HEK293 (cell line): ENCODE data around the gene IMP3.
A peak's percentile ranks its signal among the peaks of the same experiment; 100 is the strongest.

Experiments
- CTCF ChIA-PET: fragments of 350-600 bp; formaldehyde crosslinking; extraction: SDS; loops from one replicate; lab custom pipeline; 2021; ENCODE audit warnings: antibody characterized with exemption; lab: Yijun Ruan, JAX
- POLR2A ChIA-PET: fragments of 300-600 bp; formaldehyde crosslinking; extraction: SDS; loops from one replicate; lab custom pipeline; 2020; ENCODE audit warnings: antibody characterized with exemption, inconsistent platforms; lab: Yijun Ruan, JAX
- H3K27ac ChIP-seq: fragments of 200-500 bp; sonication (Bioruptor generic); 2 replicates; pipeline ENCODE4 v1.5.1; 2014; ENCODE audit warnings: low read depth, low read length, control low read depth, inconsistent platforms; ENCODE audit errors: extremely low read depth
- H3K36me3 ChIP-seq, 2 experiments: fragments of 200-500 bp in 1 of 2; sonication (Bioruptor generic) in 1 of 2; 1 replicate in 1 of 2; 2 replicates in 1 of 2; pipeline ENCODE4 v1.5.1; 2014 to 2017; ENCODE audit warnings: inconsistent platforms in 2 of 2, low read length in 2 of 2; ENCODE audit not compliant: control insufficient read depth in 2 of 2, insufficient read depth in 1 of 2
- H3K4me1 ChIP-seq: fragments of 200-500 bp; sonication (Bioruptor generic); 2 replicates; pipeline ENCODE4 v1.5.1; 2014; ENCODE audit warnings: mild to moderate bottlenecking, low read length, inconsistent platforms; ENCODE audit not compliant: control insufficient read depth, insufficient read depth
- H3K4me3 ChIP-seq: 2 replicates; pipeline ENCODE4 v1.5.1; 2011; ENCODE audit warnings: low read depth, mild to moderate bottlenecking, control low read depth, low read length, moderate library complexity
- H3K9me3 ChIP-seq: fragments of 200-500 bp; sonication (Bioruptor generic); 2 replicates; pipeline ENCODE4 v1.5.1; 2014; ENCODE audit warnings: low read depth, low read length, inconsistent platforms; ENCODE audit not compliant: control insufficient read depth, insufficient read depth
- BCL11A ChIP-seq: fragments of 450-650 bp; formaldehyde crosslinking; IDR thresholded peaks from 2 replicates; pipeline ENCODE4 v1.5.1; 2016; ENCODE audit warnings: low read depth, missing biosample characterization, missing genetic modification characterization
- GFI1B ChIP-seq: fragments of 450-650 bp; formaldehyde crosslinking; IDR thresholded peaks from 2 replicates; pipeline ENCODE4 v1.5.1; 2016; ENCODE audit warnings: missing biosample characterization, missing genetic modification characterization
- OVOL3 ChIP-seq: fragments of 450-650 bp; formaldehyde crosslinking; IDR thresholded peaks from 2 replicates; pipeline ENCODE4 v1.5.1; 2016; ENCODE audit warnings: missing biosample characterization, missing genetic modification characterization
- RBAK ChIP-seq: fragments of 450-650 bp; formaldehyde crosslinking; IDR thresholded peaks from 2 replicates; pipeline ENCODE4 v1.5.1; 2016; ENCODE audit warnings: missing biosample characterization, missing genetic modification characterization
- SALL2 ChIP-seq: fragments of 450-650 bp; formaldehyde crosslinking; IDR thresholded peaks from 2 replicates; pipeline ENCODE4 v1.5.0; 2017; ENCODE audit warnings: missing biosample characterization, mild to moderate bottlenecking, missing genetic modification characterization, borderline replicate concordance
- SCRT1 ChIP-seq: fragments of 450-650 bp; formaldehyde crosslinking; IDR thresholded peaks from 2 replicates; pipeline ENCODE4 v1.5.1; 2016; ENCODE audit warnings: missing biosample characterization, missing genetic modification characterization, borderline replicate concordance
- SP3 ChIP-seq: fragments of 450-650 bp; formaldehyde crosslinking; IDR thresholded peaks from 2 replicates; pipeline ENCODE4 v1.5.1; 2016; ENCODE audit warnings: missing biosample characterization, missing genetic modification characterization
- TCF7L2 ChIP-seq: IDR thresholded peaks from 2 replicates; pipeline ENCODE4 v1.6.1; 2011; ENCODE audit warnings: low read depth, mild to moderate bottlenecking, inconsistent platforms, low read length, moderate library complexity, borderline replicate concordance
- ZBTB48 ChIP-seq: fragments of 450-650 bp; formaldehyde crosslinking; IDR thresholded peaks from 2 replicates; pipeline ENCODE4 v1.5.1; 2016; ENCODE audit warnings: missing biosample characterization, missing genetic modification characterization
- ZNF155 ChIP-seq: fragments of 450-650 bp; formaldehyde crosslinking; IDR thresholded peaks from 2 replicates; pipeline ENCODE4 v1.5.1; 2016; ENCODE audit warnings: missing biosample characterization, missing genetic modification characterization
- ZNF175 ChIP-seq: fragments of 450-650 bp; formaldehyde crosslinking; IDR thresholded peaks from 2 replicates; pipeline ENCODE4 v1.5.1; 2016; ENCODE audit warnings: missing biosample characterization, missing genetic modification characterization
- ZNF19 ChIP-seq: fragments of 450-650 bp; formaldehyde crosslinking; IDR thresholded peaks from 2 replicates; pipeline ENCODE4; 2016; ENCODE audit warnings: missing biosample characterization, missing genetic modification characterization, low read depth
- ZNF24 ChIP-seq: fragments of 450-650 bp; formaldehyde crosslinking; IDR thresholded peaks from 2 replicates; pipeline ENCODE4 v1.5.1; 2016; ENCODE audit warnings: missing biosample characterization, missing genetic modification characterization
- ZNF248 ChIP-seq: fragments of 450-650 bp; formaldehyde crosslinking; IDR thresholded peaks from 2 replicates; pipeline ENCODE4 v1.5.1; 2017; ENCODE audit warnings: missing biosample characterization, missing genetic modification characterization
- ZNF335 ChIP-seq: fragments of 450-650 bp; formaldehyde crosslinking; conservative IDR thresholded peaks from 2 replicates; pipeline ENCODE4 v1.5.1; 2016; ENCODE audit warnings: missing biosample characterization, missing genetic modification characterization
- ZNF423 ChIP-seq: fragments of 450-650 bp; formaldehyde crosslinking; IDR thresholded peaks from 2 replicates; pipeline ENCODE4 v1.5.1; 2016; ENCODE audit warnings: missing biosample characterization, missing genetic modification characterization
- ZNF621 ChIP-seq: fragments of 450-650 bp; formaldehyde crosslinking; IDR thresholded peaks from 2 replicates; pipeline ENCODE4 v1.5.1; 2017; ENCODE audit warnings: missing biosample characterization, missing genetic modification characterization
- ZNF629 ChIP-seq: fragments of 450-650 bp; formaldehyde crosslinking; IDR thresholded peaks from 2 replicates; pipeline ENCODE4 v1.5.1; 2017; ENCODE audit warnings: missing biosample characterization, missing genetic modification characterization
- ZNF664 ChIP-seq: fragments of 450-650 bp; formaldehyde crosslinking; IDR thresholded peaks from 2 replicates; pipeline ENCODE4 v1.5.1; 2016; ENCODE audit warnings: missing biosample characterization, missing genetic modification characterization
- ZNF677 ChIP-seq: fragments of 450-650 bp; IDR thresholded peaks from 2 replicates; pipeline ENCODE4 v1.5.0; 2018; ENCODE audit warnings: missing biosample characterization, mild to moderate bottlenecking, missing genetic modification characterization, moderate library complexity
- ZNF777 ChIP-seq: fragments of 450-650 bp; formaldehyde crosslinking; IDR thresholded peaks from 2 replicates; pipeline ENCODE4 v1.5.1; 2017; ENCODE audit warnings: missing biosample characterization, missing genetic modification characterization, borderline replicate concordance
- ZNF785 ChIP-seq: fragments of 450-650 bp; formaldehyde crosslinking; IDR thresholded peaks from 2 replicates; pipeline ENCODE4 v1.5.1; 2016; ENCODE audit warnings: missing biosample characterization, missing genetic modification characterization
- ZNF837 ChIP-seq: fragments of 450-650 bp; formaldehyde crosslinking; IDR thresholded peaks from 2 replicates; pipeline ENCODE4 v1.5.1; 2016; ENCODE audit warnings: missing biosample characterization, missing genetic modification characterization
- TF ChIP-seq, protein P1 (sequence below): fragments of 450-650 bp; formaldehyde crosslinking; IDR thresholded peaks from 2 replicates; pipeline ENCODE4 v1.5.1; 2016; ENCODE audit warnings: missing biosample characterization, missing genetic modification characterization
- TF ChIP-seq, protein P2 (sequence below): fragments of 450-650 bp; formaldehyde crosslinking; IDR thresholded peaks from 2 replicates; pipeline ENCODE4 v1.5.1; 2016; ENCODE audit warnings: missing biosample characterization, missing genetic modification characterization
- TF ChIP-seq, protein P3 (sequence below): sonication (generic); formaldehyde crosslinking; IDR thresholded peaks from 2 replicates; pipeline ENCODE4 v1.8.1; 2022; ENCODE audit warnings: mild to moderate bottlenecking, moderate library complexity, missing genetic modification reagents
- TF ChIP-seq, protein P4 (sequence below): fragments of 450-650 bp; formaldehyde crosslinking; IDR thresholded peaks from 2 replicates; pipeline ENCODE4 v1.5.1; 2016; ENCODE audit warnings: missing biosample characterization, missing genetic modification characterization
- TF ChIP-seq, protein P5 (sequence below): fragments of 450-650 bp; formaldehyde crosslinking; IDR thresholded peaks from 2 replicates; pipeline ENCODE4 v1.5.1; 2017; ENCODE audit warnings: missing biosample characterization, missing genetic modification characterization

The IMP3 gene

DNA sequence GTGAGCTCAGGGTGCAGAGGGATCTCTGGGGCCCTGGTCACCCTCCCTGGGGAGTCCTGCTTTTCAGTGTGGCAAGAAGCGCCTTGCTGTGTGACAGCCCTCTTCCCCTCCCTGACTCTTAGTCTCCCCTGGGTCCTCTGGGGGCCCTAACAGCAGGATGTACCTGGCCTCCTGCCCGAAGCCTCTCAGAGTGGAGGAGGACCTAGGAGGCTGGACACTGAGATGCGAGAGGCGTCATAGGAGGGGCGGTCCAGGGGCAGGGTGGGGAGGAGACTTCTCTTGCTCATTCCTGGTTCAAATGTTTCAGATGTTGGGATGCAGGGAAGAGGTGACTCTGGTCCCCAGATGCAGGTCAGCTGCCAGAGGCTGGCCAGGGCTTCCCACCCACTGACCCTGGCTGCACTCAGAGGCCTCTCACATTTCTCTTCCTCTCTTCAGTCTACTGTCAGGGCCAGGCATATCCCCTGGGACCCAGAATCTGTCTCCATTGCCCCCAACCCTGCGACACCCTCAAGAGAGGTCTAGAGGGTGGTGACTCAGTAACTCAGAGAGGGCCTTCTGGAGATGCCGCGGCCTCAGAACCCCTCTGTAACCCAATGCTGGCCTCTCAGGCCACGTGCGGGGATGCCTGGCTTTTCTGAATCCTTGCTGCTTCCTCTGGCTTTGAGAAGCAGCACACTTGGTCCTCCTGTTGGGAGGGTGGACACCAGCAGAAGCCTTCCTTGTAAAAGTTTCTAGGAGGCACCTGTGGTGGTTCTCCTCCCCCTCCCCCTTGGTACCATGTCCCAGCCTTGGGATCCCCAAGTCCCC lies 33.6 kb upstream of the IMP3 start (continued):
- TF ChIP-seq TCF7L2: no peak
- TF ChIP-seq ZNF19 (tag by site-specific recombination): no peak
- no peak for TF ChIP-seq RBAK (tag by site-specific recombination)

DNA sequence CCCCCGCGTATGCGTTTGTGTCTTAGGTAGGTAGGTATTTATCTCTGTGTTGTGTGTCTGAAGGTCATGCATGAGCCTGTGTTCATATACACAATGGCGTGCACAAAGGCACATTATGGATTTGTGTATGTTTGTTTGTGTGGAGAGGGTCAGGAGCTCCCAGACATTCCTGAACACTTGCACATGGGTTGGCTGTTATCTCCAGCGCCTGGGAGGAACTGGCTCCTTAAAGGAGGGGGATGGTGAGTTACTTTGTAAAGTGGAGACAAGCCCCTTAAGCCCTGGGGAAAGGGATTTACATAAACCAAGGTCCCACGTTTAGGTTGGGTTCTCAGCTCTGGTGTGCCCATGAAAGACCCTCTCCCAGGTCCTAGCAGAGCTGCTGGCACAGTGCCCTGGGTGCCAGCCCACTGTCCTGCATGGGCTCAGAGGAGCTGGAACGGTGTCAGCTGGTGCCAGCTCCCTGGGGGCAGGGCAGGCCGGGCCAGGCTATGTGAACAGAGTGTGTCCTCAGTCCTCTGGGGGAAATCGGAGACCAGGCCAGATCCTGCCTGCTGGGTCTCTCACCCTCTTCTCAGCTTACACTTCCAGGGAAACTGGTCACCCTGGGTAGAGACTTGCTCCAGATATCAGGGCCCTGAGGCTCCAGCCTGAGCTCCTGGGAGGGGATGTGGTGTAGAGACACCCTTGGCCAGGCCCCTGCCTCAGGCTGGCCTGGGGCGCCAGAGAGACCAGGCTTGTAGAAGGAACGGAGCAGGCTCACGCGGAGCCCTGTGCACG lies 32.8 kb upstream of the IMP3 start:
- ChIA-PET CTCF (interaction anchor here (0.6 to 2.2 kb wide), 9 partner anchors 9 to 304 kb away, joined by 3 to 19 read pairs (median 4); partner anchors contain the start of genes IMP3, MAN2C1 and SNX33), POLR2A (interaction anchor here (0.6 to 3.7 kb wide), 10 partner anchors 10 to 650 kb away, joined by 3 to 36 read pairs (median 8); partner anchors contain the start of genes IMP3, MAN2C1, PPCDC and SIN3A)
- Histone ChIP-seq H3K27ac (peak overlapping the region; percentile 36; the same call in 1 of the 2 replicates), H3K4me1 (peaks cover 10% of the 10 kb centered on the region), H3K9me3 (no peaks in the 10 kb centered on the region), H3K4me3 (no peak overlapping the region), H3K36me3 (no peaks in the 10 kb centered on the region)
- no peak for TF ChIP-seq ZNF155 (tag by site-specific recombination)
- TF ChIP-seq ZNF335 (tag by site-specific recombination): peak; percentile 60
- TF ChIP-seq ZNF677: no peak
- TF ChIP-seq, protein P1, sequence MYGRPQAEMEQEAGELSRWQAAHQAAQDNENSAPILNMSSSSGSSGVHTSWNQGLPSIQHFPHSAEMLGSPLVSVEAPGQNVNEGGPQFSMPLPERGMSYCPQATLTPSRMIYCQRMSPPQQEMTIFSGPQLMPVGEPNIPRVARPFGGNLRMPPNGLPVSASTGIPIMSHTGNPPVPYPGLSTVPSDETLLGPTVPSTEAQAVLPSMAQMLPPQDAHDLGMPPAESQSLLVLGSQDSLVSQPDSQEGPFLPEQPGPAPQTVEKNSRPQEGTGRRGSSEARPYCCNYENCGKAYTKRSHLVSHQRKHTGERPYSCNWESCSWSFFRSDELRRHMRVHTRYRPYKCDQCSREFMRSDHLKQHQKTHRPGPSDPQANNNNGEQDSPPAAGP (tag by site-specific recombination): no peak; the same call in 1 of the 2 replicates
- TF ChIP-seq, protein P2, sequence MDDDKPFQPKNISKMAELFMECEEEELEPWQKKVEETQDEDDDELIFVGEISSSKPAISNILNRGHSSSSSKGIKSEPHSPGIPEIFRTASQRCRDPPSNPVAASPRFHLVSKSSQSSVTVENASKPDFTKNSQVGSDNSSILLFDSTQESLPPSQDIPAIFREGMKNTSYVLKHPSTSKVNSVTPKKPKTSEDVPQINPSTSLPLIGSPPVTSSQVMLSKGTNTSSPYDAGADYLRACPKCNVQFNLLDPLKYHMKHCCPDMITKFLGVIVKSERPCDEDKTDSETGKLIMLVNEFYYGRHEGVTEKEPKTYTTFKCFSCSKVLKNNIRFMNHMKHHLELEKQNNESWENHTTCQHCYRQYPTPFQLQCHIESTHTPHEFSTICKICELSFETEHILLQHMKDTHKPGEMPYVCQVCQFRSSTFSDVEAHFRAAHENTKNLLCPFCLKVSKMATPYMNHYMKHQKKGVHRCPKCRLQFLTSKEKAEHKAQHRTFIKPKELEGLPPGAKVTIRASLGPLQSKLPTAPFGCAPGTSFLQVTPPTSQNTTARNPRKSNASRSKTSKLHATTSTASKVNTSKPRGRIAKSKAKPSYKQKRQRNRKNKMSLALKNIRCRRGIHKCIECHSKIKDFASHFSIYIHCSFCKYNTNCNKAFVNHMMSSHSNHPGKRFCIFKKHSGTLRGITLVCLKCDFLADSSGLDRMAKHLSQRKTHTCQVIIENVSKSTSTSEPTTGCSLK (tag by site-specific recombination): no peak
- no peak for TF ChIP-seq ZNF175
- TF ChIP-seq GFI1B (tag by site-specific recombination): no peak
- no peak for TF ChIP-seq OVOL3 (tag by site-specific recombination)
- TF ChIP-seq, protein P3, sequence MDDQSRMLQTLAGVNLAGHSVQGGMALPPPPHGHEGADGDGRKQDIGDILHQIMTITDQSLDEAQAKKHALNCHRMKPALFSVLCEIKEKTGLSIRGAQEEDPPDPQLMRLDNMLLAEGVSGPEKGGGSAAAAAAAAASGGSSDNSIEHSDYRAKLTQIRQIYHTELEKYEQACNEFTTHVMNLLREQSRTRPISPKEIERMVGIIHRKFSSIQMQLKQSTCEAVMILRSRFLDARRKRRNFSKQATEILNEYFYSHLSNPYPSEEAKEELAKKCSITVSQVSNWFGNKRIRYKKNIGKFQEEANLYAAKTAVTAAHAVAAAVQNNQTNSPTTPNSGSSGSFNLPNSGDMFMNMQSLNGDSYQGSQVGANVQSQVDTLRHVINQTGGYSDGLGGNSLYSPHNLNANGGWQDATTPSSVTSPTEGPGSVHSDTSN (CRISPR knock-in tag): no peak
- TF ChIP-seq SALL2 (tag by site-specific recombination): no peak
- no peak for TF ChIP-seq BCL11A (tag by site-specific recombination)
- no peak for TF ChIP-seq ZNF785 (tag by site-specific recombination)
- TF ChIP-seq, protein P4, sequence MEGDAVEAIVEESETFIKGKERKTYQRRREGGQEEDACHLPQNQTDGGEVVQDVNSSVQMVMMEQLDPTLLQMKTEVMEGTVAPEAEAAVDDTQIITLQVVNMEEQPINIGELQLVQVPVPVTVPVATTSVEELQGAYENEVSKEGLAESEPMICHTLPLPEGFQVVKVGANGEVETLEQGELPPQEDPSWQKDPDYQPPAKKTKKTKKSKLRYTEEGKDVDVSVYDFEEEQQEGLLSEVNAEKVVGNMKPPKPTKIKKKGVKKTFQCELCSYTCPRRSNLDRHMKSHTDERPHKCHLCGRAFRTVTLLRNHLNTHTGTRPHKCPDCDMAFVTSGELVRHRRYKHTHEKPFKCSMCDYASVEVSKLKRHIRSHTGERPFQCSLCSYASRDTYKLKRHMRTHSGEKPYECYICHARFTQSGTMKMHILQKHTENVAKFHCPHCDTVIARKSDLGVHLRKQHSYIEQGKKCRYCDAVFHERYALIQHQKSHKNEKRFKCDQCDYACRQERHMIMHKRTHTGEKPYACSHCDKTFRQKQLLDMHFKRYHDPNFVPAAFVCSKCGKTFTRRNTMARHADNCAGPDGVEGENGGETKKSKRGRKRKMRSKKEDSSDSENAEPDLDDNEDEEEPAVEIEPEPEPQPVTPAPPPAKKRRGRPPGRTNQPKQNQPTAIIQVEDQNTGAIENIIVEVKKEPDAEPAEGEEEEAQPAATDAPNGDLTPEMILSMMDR (tag by site-specific recombination): 0 out of 2 replicates have a peak, but pooled peaks have one; percentile 38
- TF ChIP-seq ZNF248 (tag by site-specific recombination): no peak
- no peak for TF ChIP-seq SP3 (tag by site-specific recombination)
- no peak for TF ChIP-seq ZNF629
- 0 out of 2 replicates have a peak, but pooled peaks have one; percentile 14 for TF ChIP-seq ZNF423 (tag by site-specific recombination)
- TF ChIP-seq, protein P5, sequence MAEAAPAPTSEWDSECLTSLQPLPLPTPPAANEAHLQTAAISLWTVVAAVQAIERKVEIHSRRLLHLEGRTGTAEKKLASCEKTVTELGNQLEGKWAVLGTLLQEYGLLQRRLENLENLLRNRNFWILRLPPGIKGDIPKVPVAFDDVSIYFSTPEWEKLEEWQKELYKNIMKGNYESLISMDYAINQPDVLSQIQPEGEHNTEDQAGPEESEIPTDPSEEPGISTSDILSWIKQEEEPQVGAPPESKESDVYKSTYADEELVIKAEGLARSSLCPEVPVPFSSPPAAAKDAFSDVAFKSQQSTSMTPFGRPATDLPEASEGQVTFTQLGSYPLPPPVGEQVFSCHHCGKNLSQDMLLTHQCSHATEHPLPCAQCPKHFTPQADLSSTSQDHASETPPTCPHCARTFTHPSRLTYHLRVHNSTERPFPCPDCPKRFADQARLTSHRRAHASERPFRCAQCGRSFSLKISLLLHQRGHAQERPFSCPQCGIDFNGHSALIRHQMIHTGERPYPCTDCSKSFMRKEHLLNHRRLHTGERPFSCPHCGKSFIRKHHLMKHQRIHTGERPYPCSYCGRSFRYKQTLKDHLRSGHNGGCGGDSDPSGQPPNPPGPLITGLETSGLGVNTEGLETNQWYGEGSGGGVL (tag by site-specific recombination): peak; percentile 57
- no peak for TF ChIP-seq ZNF777
- TF ChIP-seq ZNF24 (tag by site-specific recombination): no peak
- TF ChIP-seq ZBTB48: peak; percentile 54; the same call in 1 of the 2 replicates
- TF ChIP-seq ZNF664: no peak
- TF ChIP-seq ZNF621 (tag by site-specific recombination): no peak
- no peak for TF ChIP-seq ZNF837
- no peak for TF ChIP-seq SCRT1 (tag by site-specific recombination)
